ENCODE results near the gene CRYGN.

CRYGN gene

GRCh38 chr7:151437866-151438516 lies 1.9 kb downstream of the CRYGN start:
- DNase-seq, result no peak

DNA sequence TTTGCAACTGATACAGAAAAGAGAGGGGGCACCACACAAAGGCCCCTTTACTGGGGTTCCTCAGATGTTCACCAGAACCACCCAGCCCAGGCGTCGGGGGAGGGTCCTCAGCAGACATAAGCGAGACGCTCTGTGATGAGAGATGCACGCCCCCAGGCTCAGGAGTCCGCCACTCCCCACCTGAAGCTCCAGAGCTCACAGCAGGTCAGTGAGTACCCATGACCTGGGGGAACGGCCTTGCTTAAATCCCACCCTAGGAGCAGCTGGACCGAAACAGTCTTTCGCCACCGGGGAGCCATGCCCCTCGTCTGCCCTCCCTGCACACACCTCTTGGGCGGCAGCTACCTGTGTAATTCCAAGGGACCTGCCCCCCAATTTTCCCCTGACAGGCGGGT lies 2.8 kb downstream of the CRYGN start:
- DNase-seq, result no peak

GRCh38 chr7:151436446-151437158 lies 3.3 kb downstream of the CRYGN start:
- no peak for DNase-seq

GRCh38 chr7:151435971-151436370 lies 4.0 kb downstream of the CRYGN start:
- DNase-seq, result no peak

- DNase-seq, result no peak
These were observed 4.6 kb downstream of the CRYGN start for GRCh38 chr7:151435103-151435916.

- DNase-seq, result no peak
These were observed 5.4 kb downstream of the CRYGN start for GRCh38 chr7:151434549-151434948.

DNA sequence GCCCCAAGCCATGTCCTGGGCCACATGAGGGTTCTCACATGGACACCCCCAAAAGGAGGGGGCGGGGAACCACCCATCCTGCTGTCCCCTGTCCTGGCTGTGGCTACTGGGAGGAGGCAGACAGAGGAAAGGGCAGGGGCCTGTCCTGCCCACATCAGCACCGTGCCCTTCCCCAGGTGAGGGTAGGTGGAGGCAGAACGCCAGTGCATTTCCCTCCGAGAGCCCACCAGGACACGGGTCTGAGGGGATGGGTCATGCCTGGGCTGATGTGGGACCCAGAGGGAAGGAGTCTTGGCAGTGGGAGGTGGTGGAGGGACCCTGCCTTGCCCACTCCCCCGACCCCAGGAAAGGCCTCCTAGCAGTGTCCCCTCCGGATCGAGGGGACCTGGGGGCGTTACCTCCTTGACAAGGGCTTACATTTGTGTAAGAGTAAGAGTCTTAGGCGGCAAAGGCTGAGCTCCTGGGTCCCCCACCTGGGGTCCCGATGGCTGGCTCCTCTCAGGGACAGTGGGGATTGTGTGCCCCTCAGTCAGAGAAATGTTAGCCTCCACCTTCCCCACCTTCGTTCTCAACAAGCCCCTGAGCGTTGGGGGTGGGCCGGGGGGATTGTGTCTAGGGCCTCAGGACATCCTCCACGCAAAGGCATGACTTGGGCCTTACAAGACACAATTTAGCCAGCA lies 6.1 kb downstream of the CRYGN start:
- no peak for DNase-seq

- DNase-seq, result no peak
These were observed 7.1 kb downstream of the CRYGN start for GRCh38 chr7:151432658-151433521.

DNA sequence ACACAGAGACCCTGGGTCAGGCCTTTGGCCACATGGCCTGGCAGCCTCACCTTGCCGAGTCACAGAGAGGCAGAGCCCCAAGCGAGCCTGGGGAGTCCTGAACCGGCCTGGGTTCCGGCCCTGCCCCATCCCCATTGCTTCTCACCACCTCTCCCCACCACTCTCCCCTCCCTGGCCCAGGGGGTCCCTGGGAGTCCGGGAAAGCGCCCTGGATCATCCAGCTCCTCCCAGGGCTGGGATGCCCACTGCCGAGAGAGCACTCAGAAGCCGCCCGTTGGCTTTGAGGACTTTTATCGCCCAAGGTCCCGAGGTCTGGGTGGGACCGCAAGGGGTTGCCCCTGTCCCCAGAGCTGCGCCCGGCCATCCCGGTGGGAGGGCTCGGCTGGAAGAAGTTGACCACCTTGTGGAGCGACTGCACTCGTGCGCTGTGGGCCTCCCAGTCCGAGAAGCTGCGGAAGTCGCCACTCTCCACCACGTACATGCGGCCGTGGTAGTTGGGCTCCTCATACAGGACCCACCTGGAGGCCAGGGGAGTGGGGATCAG lies 8.1 kb downstream of the CRYGN start:
- DNase-seq, result no peak

- DNase-seq, result no peak
These were observed 8.6 kb downstream of the CRYGN start for GRCh38 chr7:151431281-151431767.

- no peak for DNase-seq
These were observed 9.3 kb downstream of the CRYGN start for GRCh38 chr7:151430391-151431205.

DNA sequence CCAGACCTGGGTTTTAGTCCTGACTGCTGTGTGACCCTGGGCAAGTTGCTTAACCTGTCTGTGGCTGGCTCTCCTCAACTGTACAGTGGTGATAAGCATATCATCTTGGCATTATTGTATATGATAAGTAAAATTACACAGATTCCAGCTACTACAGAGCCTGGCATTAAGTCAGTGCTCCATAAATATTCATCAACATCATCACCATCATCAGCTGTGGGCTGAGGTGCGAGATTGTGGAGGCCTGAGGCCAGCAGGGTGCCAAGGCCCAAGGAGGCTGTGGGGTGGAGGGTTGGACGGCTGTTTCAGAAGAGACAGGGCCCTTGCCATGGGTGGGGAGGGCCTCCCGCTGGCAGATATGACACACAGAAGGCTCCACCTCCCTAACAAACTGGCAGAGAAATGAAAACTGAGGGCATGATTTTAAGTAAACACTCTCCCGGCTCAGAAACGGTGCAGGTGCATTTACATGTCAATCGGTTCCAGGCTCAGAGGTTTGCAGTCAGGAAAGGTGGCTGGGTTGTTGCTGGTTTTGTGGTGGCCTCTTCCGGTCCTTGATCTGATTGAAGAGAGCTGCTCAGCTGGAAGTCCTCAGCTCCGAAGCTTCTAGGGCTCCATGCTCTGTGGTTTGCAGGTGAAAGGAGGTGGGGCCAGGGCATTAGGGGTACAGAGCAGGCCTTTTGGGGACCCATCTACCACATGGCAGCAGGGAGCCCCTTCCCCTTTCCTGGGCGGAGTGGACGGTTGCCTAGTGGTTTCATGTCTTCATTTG lies 10.2 kb downstream of the CRYGN start:
- no peak for DNase-seq

- no peak for DNase-seq
These were observed 10.7 kb downstream of the CRYGN start for GRCh38 chr7:151429237-151429559.

DNA sequence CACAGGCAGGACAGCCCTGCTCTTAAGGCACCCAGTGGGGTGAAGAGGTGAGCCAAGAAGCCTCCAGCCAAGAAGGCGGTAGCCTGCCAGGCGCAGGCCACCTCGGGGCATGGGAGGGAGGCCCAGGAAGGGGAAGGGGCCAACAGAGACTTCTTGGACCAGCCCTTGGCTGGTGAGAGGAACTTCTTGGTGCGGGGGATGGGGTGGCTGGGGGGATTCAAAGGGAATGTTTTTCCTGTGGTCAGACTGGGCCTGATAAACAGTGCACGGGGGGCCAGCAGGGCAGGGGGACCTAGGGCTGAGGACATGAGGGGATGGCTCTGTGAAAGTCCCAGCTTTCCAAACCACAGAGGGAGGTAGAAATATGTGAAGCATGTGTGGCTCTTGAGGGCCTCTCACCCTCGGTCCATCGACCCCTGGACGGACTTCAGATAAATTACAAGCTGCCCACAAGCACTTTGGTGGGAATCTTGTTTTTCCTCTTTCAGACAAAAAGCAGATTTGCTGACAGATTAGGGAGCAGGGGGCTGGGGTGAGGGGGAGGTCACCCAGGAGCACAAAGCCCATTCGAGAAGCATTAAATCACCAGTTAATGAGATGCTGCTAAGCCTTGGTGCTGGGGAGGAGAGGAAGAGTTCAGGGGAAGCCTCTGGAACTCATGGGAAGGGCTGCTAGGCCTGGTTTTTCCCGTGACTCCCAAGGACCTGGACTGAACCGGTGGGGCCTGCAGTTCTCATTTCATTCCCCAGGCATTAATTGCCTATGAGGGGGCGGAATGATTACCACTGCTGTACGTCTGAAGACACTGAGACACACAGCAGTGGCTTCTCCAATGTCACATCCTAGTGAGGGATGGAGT lies 11.3 kb downstream of the CRYGN start:
- no peak for DNase-seq

- DNase-seq, result no peak
These were observed 12.1 kb downstream of the CRYGN start for GRCh38 chr7:151427705-151428377.

DNA sequence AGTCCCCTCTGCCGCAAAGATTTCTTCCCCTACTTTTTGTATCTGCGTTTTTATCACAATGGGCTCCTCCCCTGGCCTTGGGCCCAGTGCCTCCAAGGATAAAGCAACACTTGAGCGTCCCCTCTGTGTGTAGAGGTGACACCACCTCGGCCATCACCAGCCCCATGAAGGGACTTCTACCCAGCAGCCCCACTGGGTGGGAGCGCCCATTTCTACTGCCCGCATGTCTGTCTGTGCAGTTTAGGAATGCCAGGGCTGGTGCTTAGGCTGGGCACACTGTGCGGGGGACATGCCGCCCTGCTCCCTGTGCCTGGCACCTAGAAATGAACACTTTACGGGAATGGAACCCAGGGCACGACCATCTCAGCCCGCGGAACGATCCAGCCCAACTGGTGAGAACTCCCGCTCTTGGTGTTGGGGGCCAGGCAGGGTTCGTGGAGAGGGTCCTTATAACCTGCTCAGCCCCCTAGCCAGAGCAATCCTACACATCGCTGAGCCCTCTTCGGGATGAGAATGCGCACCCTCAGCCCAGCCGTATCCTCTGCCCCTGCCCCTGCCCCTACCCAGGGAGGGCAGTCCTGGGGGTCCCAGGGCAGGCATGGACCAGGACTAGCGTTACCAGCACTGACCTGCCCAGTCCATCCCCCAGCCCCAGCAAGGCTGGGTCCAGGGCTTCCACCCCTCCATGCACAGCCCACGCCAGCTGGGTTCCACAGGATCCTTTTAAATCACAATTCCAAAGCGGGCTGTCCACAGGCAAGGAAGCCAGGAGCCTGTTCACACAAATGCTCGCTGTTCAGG lies 12.8 kb downstream of the CRYGN start:
- no peak for DNase-seq

DNA sequence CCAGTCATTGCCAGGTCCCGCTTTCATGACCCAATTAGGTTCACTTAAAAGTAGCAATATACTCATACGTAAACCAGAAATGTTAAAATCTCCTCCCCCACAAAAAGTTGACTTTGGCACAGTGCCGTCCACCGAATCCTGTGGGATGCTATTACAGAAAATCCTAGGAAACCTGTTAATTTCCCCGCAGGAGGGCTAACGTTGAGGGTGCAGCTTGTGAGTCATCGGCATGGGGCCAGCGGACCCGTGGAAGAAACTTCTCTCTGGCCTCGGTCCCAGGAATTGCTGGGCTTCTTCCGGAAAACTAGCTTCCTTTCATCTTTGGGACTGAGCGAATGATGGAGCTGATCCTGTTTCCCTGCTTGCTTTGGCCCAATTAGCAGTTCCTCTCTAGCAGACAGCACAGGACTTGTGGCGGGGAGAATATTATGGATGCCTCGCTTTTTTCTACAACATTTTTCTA lies 13.5 kb downstream of the CRYGN start:
- DNase-seq, result no peak
